GM12878 (cell line): ENCODE results near the gene POLE4.

Experiments used
- CHD2 ChIP-seq: IDR thresholded peaks from 2 replicates; pipeline ENCODE4 v1.6.1; 2011; ENCODE audit warnings: low read depth, low read length, improper control_type of control experiment, borderline replicate concordance
- EGR1 ChIP-seq, 2 experiments: IDR thresholded peaks; 1 replicate in 1 of 2; 2 replicates in 1 of 2; pipeline ENCODE4 v1.6.1; 2011 to 2012; ENCODE audit warnings: low read depth in 2 of 2, low read length in 2 of 2, borderline replicate concordance in 1 of 2, mild to moderate bottlenecking in 1 of 2, moderate library complexity in 1 of 2
- EP300 ChIP-seq, 2 experiments: fragments of 150-350 bp in 1 of 2; IDR thresholded peaks; 2 replicates each; pipeline ENCODE4 v1.6.1; 2011 to 2012; ENCODE audit warnings: low read depth in 2 of 2, low read length in 2 of 2, borderline replicate concordance in 1 of 2, improper control_type of control experiment in 1 of 2, inconsistent platforms in 1 of 2; ENCODE audit not compliant: control insufficient read depth in 1 of 2
- NFYB ChIP-seq: IDR thresholded peaks from 2 replicates; pipeline ENCODE4 v1.6.1; 2011; ENCODE audit warnings: low read depth, mild to moderate bottlenecking, low read length, improper control_type of control experiment, moderate library complexity; ENCODE audit not compliant: insufficient read depth
- POLR2A ChIP-seq: IDR thresholded peaks from 2 replicates; pipeline ENCODE4 v1.6.1; 2011; ENCODE audit warnings: low read depth, mild to moderate bottlenecking, low read length
- RFX5 ChIP-seq: IDR thresholded peaks from 2 replicates; pipeline ENCODE4 v1.6.1; 2011; ENCODE audit warnings: low read depth, low read length, improper control_type of control experiment
- SP1 ChIP-seq: IDR thresholded peaks from one replicate; pipeline ENCODE4 v1.6.1; 2011; ENCODE audit warnings: low read depth, low read length
- SRF ChIP-seq, 2 experiments: IDR thresholded peaks; 2 replicates each; pipeline ENCODE4 v1.6.1; 2011; ENCODE audit warnings: low read depth in 2 of 2, low read length in 2 of 2, mild to moderate bottlenecking in 1 of 2, moderate library complexity in 1 of 2
- TF ChIP-seq, protein P1 (sequence below), 3 experiments: IDR thresholded peaks in 2 of 3; conservative IDR thresholded peaks in 1 of 3; 2 replicates each; pipeline ENCODE4 v1.5.1; 2011; ENCODE audit warnings: low read depth in 3 of 3, low read length in 3 of 3, mild to moderate bottlenecking in 3 of 3, control low read depth in 2 of 3, moderate library complexity in 2 of 3, inconsistent platforms in 1 of 3, mixed read lengths in 1 of 3; ENCODE audit not compliant: control insufficient read depth in 2 of 3, insufficient read depth in 1 of 3; ENCODE audit errors: extremely low read depth in 1 of 3

DNA sequence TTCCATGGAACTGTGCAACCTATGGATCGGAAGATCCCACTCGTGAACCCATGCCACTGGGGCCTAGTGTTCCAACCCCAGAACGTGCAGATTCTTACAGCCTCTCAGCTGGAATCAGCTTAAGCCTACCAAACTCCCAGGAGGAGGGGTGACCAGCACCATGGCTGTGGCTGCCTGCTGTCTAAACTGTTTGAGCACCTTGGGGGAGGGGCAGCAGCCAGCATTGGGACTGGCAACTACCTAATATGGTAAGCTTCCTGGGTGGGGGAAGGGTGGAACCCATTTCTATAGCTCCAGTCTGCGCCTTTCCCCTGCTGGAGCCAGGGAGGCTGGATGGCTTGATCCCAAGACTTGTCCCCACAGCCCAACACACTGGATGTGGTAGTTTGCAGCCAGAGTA is 10.7 kb upstream of the POLE4 start:
- TF ChIP-seq, protein P1, sequence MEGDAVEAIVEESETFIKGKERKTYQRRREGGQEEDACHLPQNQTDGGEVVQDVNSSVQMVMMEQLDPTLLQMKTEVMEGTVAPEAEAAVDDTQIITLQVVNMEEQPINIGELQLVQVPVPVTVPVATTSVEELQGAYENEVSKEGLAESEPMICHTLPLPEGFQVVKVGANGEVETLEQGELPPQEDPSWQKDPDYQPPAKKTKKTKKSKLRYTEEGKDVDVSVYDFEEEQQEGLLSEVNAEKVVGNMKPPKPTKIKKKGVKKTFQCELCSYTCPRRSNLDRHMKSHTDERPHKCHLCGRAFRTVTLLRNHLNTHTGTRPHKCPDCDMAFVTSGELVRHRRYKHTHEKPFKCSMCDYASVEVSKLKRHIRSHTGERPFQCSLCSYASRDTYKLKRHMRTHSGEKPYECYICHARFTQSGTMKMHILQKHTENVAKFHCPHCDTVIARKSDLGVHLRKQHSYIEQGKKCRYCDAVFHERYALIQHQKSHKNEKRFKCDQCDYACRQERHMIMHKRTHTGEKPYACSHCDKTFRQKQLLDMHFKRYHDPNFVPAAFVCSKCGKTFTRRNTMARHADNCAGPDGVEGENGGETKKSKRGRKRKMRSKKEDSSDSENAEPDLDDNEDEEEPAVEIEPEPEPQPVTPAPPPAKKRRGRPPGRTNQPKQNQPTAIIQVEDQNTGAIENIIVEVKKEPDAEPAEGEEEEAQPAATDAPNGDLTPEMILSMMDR (IDR thresholded peaks at IDR 0.05 in 2 of 3, conservative IDR thresholded peaks at IDR 0.05 in 1 of 3; ENCODE audit: control insufficient read depth in 2 of 3, extremely low read depth in 1 of 3, insufficient read depth in 1 of 3, low read depth in 3 of 3, low read length in 3 of 3): no peak
- no peak for TF ChIP-seq EGR1 (IDR thresholded peaks at IDR 0.05; ENCODE audit: borderline replicate concordance in 1 of 2, low read depth in 2 of 2, low read length in 2 of 2)
- no peak for TF ChIP-seq NFYB
- no peak for TF ChIP-seq SP1
- no peak for TF ChIP-seq CHD2
- TF ChIP-seq RFX5: no peak
- peak; percentile 46 to 69; a peak in 3 of 4 replicates for TF ChIP-seq SRF (IDR thresholded peaks at IDR 0.05; ENCODE audit: low read depth in 2 of 2, low read length in 2 of 2)
- no peak for TF ChIP-seq POLR2A
- TF ChIP-seq EP300 (IDR thresholded peaks at IDR 0.05; ENCODE audit: borderline replicate concordance in 1 of 2, control insufficient read depth in 1 of 2, low read depth in 2 of 2, low read length in 2 of 2): no peak
